Caki2 (cell line): Measurements from ENCODE around the gene SCNN1G. TPM values are rescaled to one million over a fixed set of nuclear protein-coding genes. Genes with fewer than 3 reads are reported as not detected.

Experiments
- DNase-seq: peaks from one replicate; pipeline ENCODE4 v3.0.0-alpha.2; 2015; ENCODE audit warnings: low read depth
- in situ Hi-C: cut with HindIII; loops from 2 replicates; pipeline ENCODE4 v1.10.0; 2016; ENCODE audit warnings: low sequenced_read_pairs, low pct_unique_long_range_greater_than_20kb, mixed read lengths
- total RNA-seq: library from RNA; depleted of rRNA; stranded (reverse); fragments of >200 nt; shearing (Covaris generic); gene quantifications from 2 replicates; pipeline ENCODE4 v1.2.3, GENCODE V29; 2014; ENCODE audit warnings: low replicate concordance

The SCNN1G gene
- total RNA-seq, 1 experiment from 2014 or later: 0.30 TPM

DNA sequence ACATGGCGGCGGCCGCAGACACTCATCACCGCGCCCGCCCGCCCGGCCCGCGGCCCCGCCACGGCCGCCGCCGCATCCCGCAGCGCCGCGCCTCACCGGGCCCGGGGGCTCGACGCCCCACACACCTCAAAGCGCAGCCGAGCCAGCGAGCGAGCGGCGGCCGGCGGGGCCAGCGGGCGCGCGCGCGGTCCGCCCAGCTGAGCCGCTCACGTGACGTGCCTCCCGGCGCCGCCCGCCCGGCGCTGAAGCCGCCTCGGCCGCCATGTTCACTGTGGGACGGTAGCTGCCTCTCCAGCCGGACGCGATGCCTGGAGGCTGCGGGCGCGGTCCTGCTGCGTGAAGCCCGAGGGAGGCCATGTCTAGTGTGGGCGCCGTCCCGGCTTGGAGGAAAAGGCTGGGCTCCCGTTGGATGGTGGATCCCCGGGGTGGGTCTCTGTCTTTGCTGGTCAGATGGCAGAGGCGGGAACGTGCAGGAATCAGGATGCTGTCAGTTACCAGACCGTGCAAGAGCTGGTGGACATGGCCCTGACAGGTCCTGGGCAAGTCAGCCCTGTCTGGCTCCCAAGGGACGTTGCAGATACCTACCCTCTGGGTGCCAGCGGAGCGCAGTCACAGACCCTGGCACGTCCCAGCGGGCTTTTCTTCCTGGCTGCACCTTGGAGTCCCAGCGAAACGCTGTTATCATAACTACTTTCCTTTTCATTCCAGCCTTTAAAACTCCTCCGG lies 33.1 kb upstream of the SCNN1G start, which contains the start of gene USP31:
Gene USP31, minus strand, starts transcription at position 186 of the 726 bp plus-strand sequence. Its CDS starts 182 bp downstream, at position 4.
- in situ Hi-C loops: no loop called here
- DNase-seq: peak; percentile 96

DNA sequence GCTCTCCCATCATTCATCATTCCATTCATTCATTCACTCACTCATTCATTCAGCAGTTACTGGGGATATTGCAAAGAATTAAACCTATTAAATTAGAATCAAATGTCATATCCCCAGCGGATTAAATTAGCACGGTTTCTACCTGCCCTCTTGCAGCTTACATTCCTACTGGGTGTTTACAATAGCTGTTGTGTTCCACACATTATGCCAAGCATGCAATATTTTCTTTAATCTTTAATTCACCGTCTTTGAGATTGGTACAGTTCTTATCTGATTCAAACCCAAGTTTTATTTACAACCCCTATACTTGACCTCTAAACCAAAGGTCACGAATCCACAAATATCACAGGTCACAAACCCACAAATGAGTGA lies 32.6 kb upstream of the SCNN1G start:
- no peak for DNase-seq
- in situ Hi-C loops: no loop called here

DNA sequence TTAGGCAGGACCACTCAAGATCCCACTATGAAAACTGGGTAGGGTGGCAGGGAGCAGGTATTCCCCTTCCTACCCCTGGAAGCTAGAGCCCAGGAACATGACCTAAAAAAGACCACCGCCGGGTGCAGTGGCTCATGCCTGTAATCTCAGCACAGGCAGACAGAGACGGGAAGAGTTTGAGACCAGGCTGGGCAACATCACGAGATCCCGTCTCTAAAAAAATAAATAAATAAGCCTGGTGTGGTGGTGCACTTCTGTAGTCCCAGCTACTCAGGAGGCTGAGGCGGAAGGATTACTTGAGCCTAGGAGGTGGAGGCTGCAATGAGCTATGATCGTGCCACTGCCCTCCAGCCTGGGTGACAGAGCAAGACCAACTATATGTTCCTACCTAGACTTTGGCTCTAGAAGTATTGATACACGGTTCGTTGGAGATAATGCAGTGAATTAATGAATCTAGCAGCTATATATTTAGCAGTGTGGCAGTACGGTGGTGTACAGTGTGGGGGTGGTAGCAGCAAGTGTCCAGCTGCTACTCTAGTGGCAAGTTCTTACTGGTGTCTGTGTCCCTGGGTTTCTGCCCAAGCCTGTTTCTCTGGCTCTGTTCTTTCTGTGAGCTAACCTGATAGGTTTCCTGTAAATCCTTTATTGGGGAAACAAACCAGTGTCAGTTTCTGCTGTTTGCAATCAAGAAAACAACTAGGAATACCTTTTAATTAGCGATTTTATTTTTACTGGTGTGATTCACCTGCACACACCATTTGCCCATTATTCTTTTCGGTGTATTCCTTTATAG lies 30.0 kb upstream of the SCNN1G start:
- in situ Hi-C loops: no loop called here
- no peak for DNase-seq

DNA sequence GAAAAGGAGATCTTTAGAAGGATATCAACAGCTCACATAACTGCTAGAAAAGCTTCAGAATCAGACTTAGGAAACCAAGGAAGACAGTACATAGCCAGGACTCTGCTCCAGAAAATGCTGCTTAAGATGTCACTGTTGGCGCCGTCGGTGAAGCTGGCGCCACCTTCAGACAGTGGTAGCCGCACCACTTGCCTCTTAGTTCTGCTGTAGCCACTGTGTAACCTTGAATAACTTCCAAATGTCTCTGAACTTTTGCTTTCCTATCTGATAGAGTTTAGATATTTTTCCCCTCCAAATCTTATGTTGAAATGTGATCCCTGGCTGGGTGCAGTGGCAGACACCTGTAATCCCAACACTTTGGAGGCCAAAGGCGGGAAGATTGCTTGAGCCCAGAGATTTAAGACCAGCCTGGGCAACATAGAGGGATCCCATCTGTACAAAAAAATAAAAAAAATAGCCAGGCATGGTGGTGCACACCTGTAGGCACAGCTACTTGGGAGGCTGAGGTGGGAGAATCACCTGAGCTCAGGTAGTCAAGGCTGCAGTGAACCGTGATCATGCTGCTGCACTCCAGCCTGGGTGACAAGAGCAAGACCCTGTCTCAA lies 27.0 kb upstream of the SCNN1G start:
- in situ Hi-C loops: no loop called here

DNA sequence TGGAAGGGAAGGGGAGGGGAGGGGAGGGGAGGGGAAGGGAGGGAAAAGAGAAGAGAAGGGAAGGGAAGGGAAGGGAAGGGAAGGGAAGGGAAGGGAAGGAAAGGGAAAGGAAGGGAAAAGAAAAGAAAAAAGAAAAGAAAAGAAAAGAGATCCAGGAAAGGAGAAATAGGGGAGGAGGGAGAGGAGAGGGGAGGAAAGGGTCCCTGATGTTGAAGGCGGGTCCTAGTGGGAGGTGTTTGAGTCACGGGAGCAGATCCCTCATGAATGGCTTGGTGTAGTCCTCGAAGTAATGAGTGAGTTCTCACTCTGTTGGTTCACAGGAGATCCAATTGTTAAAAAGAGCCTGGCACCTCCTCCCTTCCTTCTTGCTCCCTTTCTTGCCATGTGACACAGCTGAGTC lies 26.4 kb upstream of the SCNN1G start:
- DNase-seq: no peak
- in situ Hi-C loops: no loop called here

More for the DNA sequence above, 27.0 kb upstream of the SCNN1G start:
- no peak for DNase-seq

DNA sequence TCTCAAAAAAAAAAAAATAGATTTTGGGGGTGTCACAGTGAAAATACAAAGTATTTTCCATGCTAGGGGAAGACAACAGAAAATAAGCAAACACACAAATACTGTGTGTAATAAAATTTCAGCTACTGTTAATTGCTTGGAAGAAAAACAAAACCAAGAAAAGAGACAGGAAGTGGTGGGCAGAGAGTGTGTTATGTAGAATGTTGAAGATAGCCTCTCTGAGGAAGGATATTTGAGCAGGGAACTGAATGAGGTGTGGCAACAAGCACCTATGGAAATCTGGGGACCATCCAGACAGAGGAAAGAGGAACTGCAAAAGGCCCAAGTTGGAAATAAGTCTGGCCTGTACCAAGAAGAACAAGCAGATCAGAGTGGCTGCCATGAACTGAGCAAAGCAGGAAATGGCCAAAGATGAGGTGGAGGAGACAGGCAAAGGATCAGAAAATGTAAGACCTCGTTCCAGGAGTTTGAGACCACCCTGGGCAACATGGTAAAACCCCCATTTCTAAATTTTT lies 25.5 kb upstream of the SCNN1G start:
- in situ Hi-C loops: no loop called here

DNA sequence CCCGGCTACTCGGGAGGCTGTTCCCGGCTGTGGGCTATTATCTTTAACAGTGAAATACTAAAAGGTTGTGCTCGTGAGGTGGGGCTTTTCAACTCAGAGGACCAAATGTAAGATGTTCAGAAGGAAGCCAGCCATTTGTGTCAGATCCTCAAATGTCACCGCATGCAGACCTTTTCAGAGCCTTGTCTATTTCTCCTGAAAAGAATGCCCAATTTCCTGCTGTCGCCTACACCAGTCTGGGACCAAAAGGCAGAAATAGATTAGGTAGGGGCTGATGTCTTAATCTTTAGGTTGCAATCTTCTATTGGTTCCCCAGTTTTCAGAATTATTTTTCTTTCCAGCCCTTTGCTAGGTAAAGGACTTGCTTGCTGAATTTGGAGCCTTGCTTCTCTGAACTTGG lies 24.4 kb upstream of the SCNN1G start:
- in situ Hi-C loops: no loop called here
- DNase-seq: no peak

More for the DNA sequence above, 25.5 kb upstream of the SCNN1G start:
- DNase-seq: no peak

DNA sequence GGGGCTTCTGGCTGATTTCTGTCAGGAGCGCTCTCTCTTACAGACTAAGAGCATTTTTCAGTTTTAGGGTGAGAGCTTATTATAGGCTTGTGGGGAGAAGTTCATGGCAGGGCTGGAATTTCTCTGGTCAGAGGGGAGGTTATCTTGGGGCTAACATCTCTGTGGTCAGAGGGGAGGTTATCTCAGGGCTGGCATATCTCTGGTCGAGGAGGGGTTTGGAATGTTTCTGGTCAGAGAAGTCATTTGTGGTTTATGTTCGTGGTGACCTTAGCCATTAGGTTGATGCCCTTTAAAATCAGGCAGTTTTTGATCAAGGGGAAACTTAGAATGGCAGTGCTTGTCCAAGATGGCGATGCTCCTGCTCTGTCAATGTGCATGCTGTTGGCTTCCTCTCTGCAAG lies 22.5 kb upstream of the SCNN1G start:
- in situ Hi-C loops: no loop called here

DNA sequence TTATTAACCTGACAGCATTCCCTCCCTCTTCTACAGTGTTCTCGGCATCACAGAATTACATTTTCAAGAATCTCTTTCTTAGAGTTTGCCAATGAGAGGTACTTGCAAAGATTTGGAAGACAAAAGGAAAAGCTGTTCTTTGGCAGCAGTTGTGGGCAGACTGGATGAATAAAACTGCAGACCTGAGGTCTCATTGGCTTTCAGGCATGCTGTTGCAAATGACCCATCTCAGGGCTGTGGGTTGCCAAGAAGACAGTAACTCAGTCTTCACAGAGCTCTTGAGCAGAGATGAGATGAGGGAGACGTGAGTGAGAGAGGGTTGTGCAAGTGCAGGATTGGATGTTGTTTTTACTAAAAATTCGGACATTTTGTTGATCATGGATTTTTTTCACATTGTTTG lies 22.0 kb upstream of the SCNN1G start:
- in situ Hi-C loops: no loop called here

More for the DNA sequence above, 22.5 kb upstream of the SCNN1G start:
- no peak for DNase-seq

DNA sequence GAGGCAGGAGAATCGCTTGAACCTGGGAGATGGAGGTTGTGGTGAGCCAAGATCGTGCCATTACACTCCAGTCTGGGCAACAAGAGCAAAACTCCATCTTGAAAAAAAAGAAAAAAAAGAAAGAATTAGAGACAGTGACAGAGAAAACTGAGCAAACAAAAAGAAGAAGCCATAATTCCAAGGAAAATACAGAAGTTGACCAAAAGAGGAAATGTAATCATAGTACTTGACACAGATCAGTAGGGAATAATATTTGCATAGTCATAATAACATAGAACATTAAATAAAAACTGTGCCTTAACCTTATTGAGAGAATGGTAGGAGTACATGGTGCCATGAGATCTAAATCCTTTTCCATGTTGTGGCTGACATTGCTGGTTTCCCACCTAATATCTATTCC lies 18.6 kb upstream of the SCNN1G start:
- DNase-seq: no peak
- in situ Hi-C loops: no loop called here

More for the DNA sequence above, 22.0 kb upstream of the SCNN1G start:
- DNase-seq: no peak

DNA sequence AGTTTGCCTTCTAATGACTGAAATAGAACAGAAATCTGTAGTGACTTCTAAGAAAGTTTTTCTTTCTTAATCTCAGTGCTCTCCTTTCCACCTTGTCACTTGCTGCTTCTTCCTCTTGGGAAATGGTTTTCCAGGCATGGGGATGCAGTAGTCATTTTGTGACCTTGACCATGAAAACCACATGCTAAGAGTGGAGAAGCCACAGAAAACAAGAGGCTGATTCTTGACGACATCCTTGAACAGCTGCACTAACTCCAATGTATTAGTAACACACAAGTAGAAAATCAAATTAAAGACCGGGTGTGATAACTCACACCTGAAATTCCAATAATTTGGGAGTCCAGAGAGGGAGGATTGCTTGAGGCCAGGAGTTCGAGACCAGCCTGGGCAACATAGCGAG lies 17.8 kb upstream of the SCNN1G start:
- in situ Hi-C loops: no loop called here
- no peak for DNase-seq

DNA sequence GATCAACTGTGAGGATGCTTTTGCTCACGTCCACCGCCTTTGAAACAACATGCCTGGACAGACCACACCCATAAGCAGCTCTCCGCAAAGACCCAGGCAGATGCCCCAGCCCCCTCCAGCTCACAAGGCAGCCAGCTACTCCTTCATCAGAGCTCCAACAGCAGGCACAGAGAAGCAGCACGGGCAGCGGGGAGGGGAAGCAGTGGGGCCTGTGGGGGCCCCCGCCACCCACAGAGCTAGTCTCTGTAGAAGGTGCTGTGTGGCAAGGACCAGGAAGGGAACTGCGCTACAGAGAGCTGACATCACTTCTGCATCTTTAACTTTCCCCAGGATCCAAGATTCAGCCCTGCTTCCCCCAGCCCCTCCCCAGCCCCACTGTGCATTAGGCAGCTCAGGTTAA lies 10.0 kb upstream of the SCNN1G start:
- in situ Hi-C loops: no loop called here
- DNase-seq: no peak

DNA sequence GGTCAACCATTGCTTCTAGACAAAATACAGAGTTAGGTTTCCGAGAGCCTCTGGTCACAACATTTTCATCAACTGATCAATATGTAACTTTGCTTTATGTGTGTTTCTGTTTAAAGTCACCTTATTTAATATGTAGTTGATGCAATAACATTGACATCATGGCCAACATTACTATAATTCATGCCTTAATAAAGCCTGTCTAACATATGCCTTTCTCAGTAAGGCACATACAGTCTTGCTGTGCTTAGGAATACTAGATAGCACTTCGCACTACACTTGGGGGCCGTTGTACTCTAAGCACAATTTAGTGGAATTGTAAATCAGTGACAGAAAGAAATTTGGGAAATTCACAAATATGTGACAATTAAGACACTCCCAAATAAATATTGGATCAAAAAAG lies 9.6 kb upstream of the SCNN1G start:
- DNase-seq: no peak
- in situ Hi-C loops: no loop called here

DNA sequence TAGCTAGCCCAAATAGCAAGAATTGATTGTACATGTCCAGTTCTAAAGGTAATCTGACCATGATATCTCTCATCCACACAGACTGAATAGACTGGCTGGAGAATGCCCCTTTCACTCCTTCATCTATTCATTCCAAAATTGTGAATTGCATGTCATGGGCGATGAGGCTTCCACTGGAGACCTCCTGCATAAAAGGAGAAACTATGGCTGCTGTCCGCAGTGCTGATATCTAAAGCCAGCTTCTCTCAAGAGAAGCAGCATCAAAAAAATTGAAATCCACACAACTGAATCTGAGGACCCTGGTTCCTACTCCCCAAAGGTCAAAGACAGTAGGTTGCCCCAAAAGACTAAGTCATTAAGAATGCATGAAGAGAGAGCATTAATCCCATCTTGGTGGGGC lies 7.9 kb upstream of the SCNN1G start:
- DNase-seq: peak; percentile 23
- in situ Hi-C loops: no loop called here

DNA sequence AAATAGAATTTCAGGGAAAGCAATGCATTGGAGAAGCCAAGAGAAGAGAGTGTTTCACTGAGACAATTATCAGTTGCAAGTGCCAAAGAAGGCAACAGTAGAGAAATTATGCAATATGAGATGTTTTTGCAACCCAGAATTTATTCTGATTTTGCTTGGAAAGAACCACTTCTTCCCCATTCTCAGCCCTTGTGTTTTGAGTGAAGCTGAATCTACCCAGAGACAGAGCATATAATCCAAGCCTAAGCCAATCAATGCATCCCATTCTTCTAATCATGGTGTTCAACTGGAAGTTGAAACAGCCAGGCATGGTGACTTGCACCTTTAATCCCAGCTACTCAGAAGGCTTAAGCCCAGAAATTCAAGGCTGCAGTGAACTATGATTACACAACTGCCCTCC lies 6.9 kb upstream of the SCNN1G start:
- in situ Hi-C loops: no loop called here
- DNase-seq: no peak

DNA sequence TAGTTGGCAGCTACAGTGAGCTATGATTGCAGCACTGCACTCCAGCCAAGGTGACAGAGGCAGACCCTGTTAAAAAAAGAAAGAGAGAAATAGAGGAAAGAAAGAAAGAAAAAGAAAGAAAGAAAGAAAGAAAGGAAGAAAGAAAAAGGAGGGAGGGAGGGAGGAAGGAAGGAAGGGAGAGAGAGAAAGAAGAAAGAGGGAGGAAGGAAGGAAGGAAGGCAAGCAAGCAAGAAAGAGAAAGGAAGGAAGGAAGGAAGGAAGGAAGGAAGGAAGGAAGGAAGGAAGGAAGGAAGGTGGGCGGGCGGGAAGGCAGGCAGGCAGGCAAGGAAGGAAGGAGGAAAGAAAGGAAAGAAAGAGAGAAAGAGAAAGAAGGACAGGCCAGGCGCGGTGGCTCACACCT lies 1.0 kb upstream of the SCNN1G start:
- DNase-seq: no peak
- in situ Hi-C loops: no loop called here

DNA sequence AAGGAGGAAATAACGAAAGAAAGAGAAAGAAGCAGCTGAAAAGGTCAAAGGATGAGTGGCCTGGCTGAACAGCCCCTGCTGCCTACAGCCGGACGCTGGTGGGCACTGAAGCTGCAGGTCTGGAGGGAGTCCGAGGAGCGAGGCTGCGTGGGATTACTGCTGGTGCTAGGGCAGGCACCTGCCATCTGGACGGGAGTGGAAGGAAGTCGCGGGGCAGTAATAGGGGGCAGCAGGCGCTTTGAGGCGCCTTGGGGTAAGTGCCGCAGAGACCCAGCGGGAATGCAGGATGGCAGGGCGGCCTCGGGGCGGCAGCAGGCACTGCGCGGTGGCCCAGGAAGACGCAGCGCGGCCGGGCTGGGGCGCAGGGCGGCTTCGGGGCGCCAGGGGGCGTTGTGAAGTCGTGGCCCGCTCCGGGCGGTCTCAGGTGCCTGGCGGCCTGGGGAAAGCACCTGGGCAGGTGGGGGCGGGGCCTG lies 303 bp upstream of the SCNN1G start:
- in situ Hi-C loops: no loop called here

DNA sequence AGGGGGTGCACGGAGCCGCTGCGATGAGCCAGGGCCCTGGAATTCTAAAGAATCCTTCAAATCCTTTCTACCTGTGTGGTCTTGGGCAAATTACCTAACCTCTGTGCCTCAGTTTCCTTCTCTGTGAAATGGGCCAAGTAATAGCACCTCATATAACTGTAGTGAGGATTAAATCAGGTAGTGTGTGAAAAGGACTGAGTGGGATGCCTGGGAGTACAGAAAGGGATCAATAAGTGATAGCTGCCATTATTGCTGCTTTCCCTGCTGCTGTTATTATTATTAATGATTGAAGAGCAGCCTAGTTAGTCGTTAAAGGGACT lies 958 bp downstream of the SCNN1G start:
- in situ Hi-C loops: no loop called here
- no peak for DNase-seq

More for the DNA sequence above, 303 bp upstream of the SCNN1G start:
- DNase-seq: peak; percentile 57

DNA sequence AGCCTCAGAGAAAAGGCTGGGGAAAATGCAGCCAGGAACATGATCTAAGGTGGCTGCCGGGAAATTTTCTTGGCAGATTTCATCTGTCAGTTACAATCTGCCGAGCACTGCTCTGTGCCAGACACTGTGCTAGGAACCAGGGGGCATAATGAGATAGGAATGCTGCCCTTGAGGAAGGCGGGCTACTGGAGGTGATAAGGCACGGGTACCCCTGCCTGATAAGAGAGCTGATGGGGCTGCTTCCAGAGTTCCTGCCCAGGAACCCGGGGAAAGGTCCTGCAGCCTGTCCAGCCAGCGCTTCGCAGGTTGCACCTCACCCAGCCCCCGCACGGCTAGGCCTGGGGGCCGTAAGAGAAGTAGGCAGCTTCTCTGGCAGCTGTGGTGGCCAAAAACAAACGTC lies 3.1 kb downstream of the SCNN1G start:
- DNase-seq: no peak
- in situ Hi-C loops: no loop called here
